GM21737 (cell line): ENCODE measurements around the gene B3GALNT2.
"Not testable (repeated sequence)": the region's sequence is repeated elsewhere in the genome, so short reads cannot be mapped to it uniquely, and the experiment has no call there.

Experiments used
- ATAC-seq: cut with Tn5 transposase; IDR thresholded peaks from one replicate; pipeline ENCODE4 v1.9.1; 2021; ENCODE audit warnings: mild to moderate bottlenecking, moderate library complexity; ENCODE audit not compliant: unreplicated experiment

Gene B3GALNT2

DNA sequence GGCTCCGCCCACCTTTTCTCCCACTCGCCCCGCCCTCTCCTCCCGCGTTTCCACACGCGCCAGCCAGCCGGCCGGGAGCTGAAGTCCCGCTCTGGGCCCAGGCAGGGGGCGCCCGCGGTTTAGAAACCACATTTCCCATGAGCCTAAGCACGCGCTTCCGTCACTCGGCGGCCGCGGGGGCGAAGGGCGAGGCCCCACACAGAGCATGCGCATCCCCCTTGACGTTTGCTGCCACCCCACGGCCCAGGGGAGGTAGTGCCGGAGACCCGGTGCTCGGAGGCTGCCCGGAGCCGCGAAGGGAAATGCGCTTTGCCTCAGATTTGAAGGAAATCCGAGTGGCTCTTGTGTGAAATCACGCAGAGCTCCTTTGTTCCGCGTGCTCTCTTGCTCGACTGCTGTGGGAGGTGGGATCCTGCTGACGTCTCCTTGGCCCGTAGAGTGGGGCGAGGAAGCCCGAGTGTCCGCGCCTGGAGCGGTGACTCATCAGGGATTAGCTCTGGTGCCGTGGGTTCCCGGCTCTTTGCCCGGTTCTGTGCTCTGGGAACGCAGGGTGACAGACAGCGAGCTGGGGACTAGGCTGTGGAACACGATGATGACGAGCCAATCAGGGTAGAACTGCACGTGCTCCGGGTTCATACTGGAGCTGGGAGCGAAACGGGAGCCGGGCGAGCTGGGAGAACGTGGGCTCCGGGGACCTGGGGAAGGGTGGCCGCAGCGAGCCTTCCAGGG lies 406 bp upstream of the B3GALNT2 start:
- peak; percentile 78 for ATAC-seq

DNA sequence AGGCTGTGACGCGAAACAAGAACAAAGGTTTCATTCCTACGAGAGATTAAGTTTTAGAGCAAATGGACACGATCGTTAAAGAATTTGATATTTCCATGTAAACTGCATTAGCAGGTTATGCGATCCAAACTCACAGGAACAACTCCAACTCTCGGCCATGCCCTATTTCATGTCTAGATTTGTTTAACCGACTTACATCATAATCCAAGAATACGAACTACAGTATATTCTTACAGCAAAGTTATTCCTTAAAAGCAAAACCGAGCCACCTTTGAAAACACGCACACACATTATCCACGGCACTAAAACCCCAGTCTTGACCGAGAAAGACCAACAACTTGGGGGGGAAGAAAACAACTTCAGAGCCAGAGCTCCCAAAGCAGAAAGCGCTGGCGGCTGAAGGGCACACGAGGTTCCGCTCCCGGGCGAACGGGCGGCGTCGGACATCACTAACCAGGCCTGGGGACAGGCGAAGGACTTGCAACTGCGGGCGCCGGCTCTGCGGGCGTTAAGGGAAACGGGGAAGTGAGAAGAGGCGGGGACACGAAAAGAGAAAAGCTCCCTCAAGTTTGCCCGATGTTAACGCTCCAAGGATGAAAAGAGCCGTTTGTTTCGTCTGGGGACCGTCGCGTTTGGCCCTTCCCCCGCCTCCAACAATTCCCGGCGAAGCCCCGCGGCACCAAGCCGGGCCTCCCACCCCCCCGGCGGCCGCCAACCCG lies 690 bp downstream of the B3GALNT2 start:
- ATAC-seq, result peak; percentile 16

DNA sequence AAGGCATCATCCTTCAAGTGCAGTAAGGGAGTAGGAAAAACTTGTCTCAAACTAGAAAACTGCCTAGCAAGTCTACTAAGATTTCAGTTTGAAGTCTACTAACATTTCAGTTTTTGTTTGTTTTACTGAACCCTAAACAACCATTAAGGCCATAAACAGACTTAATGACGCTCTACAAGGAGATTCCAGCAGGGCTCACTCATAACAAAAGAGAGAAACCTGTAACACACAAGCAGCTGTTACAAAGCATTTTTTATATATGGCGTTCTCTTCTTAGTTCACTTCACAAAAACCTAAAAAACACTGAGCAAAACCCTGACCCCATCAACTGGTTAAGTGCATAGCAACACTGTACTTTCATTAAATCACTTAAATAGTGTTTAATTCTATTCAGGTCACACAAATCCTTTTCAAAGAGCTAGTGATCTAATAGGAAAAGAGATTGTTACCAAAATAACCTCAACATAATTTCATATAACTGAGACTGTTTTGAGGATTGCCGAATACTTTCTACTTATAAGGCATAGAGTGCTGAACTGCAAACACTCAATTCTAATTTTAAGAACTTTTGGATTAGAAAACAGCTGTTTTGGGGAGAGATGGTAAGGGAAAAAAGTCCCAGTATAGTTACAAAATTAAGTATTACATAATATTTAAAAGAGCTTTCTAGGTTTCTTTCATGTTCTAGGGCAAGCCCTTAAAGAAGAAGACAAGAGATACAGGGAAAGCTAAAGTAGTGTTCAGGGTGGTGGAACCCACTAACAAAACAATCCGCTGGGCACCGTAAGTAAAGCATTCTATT lies 1.4 kb downstream of the B3GALNT2 start:
- no peak for ATAC-seq

DNA sequence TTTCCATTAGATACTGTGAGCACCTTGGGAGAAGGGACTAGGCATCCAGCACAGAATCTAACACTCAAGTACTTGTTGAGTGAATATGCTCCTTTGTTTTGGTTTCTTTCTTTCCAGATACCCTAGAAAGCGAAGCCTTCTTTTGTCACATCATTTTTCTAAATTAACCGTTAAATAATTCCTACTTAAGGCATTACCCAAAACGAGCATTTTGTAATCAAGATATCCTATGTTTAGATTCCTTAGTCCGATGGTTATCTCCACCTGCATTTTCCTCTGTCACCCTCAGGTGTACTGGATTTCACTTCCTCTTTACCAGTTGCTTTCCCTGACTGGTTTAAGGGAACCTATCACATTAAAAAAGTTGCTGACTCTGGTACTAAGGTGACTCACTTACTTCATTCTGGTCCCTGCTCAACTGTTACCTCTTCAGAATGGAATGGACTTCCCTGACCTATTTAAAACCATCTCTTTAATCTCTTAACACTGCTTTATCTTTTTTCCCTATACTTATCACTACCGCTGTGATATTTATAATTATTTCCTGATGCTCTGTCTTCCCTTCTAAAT lies 3.2 kb downstream of the B3GALNT2 start:
- no peak for ATAC-seq

DNA sequence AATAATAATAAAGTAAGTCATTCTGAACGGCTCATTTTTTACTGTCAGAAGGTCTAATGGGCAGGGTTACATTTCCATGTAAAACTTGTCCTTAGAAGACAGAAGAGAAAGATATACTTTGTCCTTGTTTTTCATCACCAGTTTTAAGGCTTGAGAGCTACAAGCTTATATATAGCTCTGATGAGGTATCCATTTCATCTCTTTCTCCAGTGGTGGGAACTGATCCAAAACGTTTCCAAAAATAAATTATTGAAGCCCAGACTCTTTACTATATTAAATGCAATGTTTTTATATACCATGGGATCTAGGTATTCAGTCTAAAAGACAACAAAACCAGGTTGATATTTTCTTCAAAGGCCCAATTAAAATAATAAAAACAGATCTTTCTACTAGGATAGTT lies 8.7 kb downstream of the B3GALNT2 start:
- ATAC-seq, result no peak

DNA sequence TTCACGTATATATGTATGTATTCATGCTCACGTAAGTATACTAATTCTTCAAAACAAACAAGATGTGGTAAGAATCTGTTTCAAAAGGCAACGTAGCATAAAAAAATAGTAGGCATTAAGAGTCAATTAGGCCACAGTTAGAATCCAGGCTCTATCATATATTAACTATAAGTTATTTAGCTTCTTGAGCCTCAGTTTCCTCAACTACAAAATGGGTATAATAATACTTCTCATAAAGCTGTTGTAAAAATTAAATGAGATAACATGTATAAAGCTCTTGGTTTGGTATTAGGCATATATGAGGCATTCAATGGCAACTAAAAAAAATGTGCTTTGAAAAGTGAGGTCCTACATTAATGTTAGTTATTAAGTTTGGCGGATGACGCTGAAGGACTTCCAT lies 9.2 kb downstream of the B3GALNT2 start:
- no peak for ATAC-seq

DNA sequence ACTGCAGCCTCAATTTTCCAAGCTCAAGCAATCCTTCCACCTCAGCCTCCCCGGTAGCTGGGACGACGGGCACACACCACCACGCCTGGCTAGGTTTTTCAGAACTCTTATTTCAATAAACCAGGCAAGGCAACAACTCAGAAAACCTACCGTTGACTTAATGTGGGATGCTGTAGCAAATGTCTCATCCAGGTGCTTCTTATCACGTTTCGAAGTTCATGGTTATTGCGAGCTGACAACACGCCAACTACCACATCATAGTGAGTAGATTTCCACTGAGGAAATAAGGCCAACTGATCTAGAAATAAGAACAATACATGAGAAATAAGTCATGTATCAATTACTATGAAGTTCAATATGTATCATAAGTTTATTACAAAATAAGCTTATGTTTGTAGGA lies 9.7 kb downstream of the B3GALNT2 start:
- ATAC-seq, result no peak

DNA sequence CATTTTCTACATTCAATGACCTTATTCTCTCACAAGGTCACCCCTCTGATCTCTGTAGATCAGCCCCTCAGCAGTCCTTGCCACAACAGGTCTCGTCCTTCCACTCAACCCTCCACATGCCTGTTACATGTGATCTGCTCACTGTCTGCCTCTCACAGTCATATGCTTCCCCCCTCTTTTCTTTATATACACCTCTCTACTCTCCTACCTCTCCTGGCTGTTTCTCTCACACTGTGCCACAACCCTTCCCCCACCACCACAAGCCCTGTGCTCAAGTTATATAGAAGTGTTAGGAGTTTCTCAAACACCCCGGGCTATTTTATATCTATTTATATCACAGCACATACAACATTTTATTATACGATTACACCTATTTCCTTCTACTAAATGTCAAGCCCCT lies 12.6 kb downstream of the B3GALNT2 start:
- no peak for ATAC-seq

DNA sequence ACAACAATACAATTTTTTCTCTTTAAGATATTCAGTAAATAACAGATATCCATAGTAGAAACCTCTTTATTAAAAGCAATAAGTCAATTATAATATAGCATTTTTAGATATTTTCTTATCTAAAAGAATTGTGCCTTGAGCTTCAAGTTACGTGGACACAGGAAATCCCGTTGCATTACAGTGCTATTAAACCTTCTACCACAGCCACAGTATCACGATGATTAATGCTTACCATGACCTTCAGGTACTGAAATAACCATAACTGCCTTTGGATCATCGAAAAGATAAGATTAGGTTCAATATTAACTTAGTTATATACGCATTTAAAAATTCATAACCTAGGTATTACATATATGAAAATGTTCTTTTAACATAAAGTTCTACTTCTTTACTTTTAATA lies 17.9 kb downstream of the B3GALNT2 start:
- no peak for ATAC-seq

DNA sequence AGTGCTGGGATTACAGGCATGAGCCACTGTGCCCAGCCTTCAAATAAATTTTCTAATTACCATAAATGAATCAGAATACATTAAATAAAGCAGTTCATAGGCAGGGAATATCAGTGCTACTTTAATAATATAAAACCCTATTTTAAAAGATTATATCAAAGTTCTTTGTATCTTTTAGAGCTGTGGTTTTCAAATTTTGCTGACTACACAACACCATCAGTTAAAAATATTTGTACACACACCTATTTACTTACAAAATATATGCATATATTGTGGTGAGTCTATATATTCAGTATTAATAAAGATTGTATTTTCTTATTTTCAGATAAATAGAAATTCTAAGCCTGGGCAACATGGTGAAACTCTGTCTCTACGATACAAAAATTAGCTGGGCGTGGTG lies 18.7 kb downstream of the B3GALNT2 start:
- ATAC-seq, result no peak

DNA sequence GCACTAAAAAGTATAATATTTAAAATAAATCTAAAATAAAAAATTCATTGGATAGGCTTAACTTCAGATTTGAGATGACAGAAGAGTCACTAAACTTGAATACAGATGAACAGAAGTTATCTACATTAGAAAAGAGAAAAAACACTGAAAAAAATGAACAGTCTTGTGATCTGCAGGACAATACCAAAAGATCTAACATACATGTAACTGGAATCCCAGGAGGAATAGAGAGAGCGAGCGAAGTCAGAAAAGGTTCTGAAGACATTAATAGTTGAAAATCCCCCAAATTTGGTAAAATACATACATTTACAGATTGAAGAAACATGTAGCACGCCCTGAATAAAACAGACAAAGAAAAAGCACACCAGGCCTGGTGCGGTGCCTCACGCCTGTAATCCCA lies 21.2 kb downstream of the B3GALNT2 start:
- no peak for ATAC-seq

DNA sequence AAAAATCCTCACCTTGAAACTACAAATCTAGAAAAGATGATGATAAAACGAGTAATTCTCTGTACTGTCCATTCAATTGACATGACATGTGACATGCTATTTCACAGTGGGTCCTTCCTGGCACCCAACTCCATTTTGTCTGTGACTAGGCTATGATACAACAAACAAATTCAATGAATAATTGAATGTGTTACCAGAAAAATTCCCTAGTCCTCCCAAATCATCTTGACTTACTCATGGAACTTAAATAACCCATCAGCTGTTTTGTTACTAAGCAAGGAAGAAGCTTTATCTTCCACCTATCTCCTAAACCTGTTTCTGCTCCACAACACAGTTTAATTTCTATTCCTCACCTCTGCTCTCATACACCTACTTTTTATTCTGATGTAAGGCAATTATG lies 30.4 kb downstream of the B3GALNT2 start:
- no peak for ATAC-seq

DNA sequence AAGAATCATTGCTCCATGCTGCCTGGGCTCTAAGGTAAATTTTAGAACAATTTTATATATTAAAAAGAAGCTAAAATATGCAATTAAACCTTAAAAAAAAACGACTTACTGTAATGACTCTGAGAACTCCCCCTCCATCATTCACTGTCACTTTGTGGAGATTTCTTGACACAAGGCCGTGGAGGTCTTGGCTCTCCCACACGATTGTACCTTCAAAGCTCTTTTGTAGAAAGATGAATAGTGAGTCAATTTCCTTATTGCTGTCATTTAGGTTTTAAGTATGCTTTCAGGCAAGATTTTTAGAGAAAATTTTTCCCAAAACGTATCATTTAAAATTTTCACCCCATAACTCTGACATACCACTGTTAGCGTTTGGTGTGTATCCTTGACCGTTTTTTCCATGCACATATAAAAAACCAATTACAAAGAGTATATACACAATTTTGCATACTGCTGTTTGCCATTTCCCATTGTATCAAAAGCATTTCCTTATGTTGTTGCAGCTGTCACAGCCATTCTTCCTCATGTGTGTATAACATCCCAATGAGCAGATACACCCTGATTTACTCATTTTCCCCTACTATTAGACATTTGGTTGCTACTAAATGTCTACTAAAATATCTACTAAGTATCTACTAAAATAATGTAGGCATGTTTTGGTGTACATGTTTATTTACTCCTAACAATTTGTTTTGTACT lies 33.4 kb downstream of the B3GALNT2 start:
- no peak for ATAC-seq

DNA sequence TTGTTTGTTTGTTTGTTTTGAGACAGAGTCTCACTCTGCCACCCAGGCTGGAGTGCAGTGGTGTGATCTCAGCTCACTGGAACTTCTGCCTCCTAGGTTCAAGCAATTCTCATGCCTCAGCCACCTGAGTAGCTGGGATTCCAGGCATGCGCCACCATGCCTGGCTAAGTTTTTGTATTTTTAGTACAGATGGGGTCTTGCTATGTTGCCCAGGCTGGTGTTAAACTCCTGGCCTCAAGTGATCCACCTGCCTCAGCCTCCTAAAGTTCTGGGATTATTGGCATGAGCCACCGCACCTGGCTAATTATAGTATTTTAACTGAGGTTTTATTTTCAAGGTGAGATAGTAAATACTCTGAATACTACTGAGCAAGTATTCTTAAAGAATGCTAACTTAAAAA lies 34.4 kb downstream of the B3GALNT2 start:
- ATAC-seq, result not testable (repeated sequence)

DNA sequence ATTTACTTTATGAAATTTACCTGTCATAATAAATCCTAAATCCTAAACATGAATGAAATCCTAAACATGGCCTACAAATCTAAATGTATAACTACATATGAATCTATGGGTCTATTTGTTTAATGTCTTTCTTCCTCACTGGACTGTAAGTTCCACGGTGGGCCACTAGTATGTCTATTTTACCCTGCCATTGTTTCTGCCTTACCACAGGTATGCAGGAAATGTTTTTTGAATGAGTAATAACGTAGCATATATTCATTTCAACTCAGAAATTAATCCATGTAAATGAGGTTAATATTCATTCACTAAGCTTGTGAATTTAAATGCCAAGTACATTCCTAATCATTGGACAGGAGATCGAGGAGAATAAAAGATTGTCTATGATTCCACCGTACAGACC lies 35.3 kb downstream of the B3GALNT2 start:
- ATAC-seq, result no peak

DNA sequence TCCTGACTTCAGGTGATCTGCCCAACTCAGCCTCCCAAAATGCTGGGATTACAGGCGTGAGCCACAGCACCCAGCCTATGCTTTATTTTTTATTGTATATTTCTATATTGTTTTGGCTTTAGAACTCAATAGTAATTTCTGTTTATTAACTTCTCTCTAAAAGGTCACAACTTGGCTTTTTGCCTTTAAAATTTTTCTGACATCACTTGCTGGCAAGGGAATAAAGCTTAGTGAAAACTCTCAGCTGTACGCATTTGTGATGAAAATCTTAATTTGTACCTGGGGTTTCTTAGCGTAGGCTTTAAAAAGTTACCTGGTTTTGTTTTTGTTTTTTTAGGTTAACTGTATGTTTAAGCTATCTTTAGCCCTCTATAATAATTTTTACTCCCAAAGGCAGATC lies 36.2 kb downstream of the B3GALNT2 start:
- ATAC-seq, result no peak

DNA sequence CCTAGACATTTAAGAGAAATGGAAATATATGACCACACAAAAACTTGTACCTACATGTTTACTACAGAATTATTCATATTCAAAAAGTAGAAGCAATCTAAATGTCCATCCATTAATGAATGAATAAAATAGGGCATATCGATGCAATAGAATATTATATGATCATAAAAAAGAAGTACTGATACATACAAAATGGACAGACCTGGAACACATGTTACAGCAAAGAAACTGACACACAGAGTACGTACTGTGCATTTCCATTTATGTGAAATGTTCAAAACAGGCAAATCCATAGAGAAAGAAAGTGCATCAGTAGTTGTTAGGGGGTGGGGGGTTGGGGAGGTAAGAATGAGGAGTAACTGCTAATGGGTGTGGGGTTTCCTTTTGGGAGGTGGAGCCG lies 39.2 kb downstream of the B3GALNT2 start:
- ATAC-seq, result no peak

DNA sequence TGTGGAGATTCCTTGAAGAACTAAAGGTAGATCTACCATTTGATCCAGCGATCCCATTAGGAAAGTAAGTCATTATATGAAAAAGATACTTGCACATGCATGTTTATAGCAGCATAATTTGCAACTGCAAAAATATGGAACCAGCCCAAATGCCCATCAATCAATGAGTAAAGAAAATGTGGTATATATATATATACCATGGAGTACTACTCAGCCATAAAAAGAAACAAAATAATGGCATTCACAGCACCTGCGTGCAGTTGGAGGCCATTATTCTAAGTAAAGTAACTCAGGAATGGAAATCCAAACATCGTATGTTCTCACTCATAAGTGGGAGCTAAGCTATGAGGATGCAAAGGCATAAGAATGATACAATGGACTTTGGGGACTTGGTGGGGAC lies 41.4 kb downstream of the B3GALNT2 start:
- ATAC-seq, result not testable (repeated sequence)

DNA sequence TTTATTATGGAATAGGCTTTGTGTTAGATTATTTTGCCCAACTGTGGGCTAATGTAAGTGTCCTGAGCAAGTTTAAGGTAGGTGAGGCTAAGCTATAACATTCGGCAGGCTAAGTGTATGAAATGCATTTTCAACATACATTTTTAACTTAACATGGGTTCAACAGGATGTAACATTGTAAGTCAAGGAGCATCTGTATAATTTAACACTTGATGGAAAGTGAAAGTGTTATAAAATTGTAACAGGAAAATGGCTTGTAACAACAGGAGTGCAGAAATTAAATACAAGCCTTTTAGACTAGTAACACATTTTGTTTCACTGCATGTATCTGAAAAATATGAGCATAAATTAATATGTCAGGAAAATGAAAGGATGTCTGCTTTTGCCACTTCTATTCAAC lies 42.3 kb downstream of the B3GALNT2 start:
- ATAC-seq, result no peak

DNA sequence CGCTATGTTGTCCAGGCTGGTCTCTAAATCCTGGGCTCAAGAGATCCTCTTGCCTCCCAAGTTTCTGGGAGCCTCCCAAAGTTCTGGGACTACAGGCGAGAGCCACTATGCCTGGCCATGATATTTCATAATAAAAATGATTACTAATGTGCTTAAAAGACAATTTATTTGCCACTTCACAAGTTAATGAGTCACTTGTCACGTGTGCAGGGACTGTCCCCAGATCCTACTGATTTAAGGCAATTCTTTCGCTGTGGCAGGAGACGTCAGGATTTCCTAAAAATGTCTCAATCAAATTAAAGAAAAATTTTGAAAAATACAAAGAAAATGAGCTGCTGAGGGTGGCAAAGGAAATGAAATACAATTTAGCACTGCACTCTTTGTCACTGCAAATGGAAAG lies 43.5 kb downstream of the B3GALNT2 start:
- no peak for ATAC-seq

DNA sequence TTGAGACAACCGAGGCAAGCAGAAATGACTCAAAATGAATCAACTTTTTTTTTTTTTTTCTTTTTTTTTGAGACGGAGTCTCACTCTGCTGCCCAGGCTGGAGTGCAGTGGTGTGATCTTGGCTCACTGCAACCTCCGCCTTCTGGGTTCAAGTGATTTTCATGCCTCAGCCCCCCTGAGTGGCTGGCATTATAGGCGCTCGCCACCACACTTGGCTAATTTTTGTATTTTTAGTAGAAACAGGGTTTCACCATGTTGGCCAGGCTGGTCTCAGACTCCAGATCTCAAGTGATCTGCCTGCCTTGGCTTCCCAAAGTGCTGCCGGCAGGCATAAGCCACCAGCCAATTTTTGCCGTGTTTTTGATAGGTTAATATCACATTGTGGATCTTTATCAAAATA lies 46.4 kb downstream of the B3GALNT2 start:
- not testable (repeated sequence) for ATAC-seq
